Small intestine (tissue), 7 donors: ENCODE results near the gene IRS1. TPM values are rescaled to one million over a fixed set of nuclear protein-coding genes. Genes with fewer than 3 reads are reported as not detected.

Experiments
- DNase-seq, 2 donors: peaks; one replicate each; pipeline versions ENCODE4 v3.0.0 to v3.0.0-alpha.2; 2013
- FAIRE-seq: peaks from 2 replicates; lab custom pipeline; 2012; peaks lifted over from hg19 to GRCh38; lab: Jason Lieb, UNC
- H3K27ac ChIP-seq, 3 donors: one replicate each; pipeline ENCODE4 v1.5.1; 2013; ENCODE audit warnings: low read length in 2 of 3, mild to moderate bottlenecking in 2 of 3, control low read depth in 1 of 3, inconsistent platforms in 1 of 3, low read depth in 1 of 3, moderate library complexity in 1 of 3
- H3K27me3 ChIP-seq, 3 donors: one replicate each; pipeline ENCODE4 v1.6.1; 2013; ENCODE audit warnings: low read length in 3 of 3, inconsistent platforms in 1 of 3; ENCODE audit not compliant: control insufficient read depth in 3 of 3, insufficient read depth in 3 of 3
- H3K36me3 ChIP-seq, 3 donors: one replicate each; pipeline ENCODE4 v1.6.1; 2013; ENCODE audit warnings: low read length in 3 of 3, inconsistent platforms in 1 of 3, low read depth in 1 of 3, mild to moderate bottlenecking in 1 of 3, moderate library complexity in 1 of 3; ENCODE audit not compliant: control insufficient read depth in 3 of 3, insufficient read depth in 2 of 3
- H3K4me1 ChIP-seq, 3 donors: one replicate each; pipeline ENCODE4 v1.6.1; 2013; ENCODE audit warnings: low read length in 2 of 3, inconsistent platforms in 1 of 3, low read depth in 1 of 3, mild to moderate bottlenecking in 1 of 3, moderate library complexity in 1 of 3; ENCODE audit not compliant: control insufficient read depth in 3 of 3, insufficient read depth in 2 of 3
- H3K4me3 ChIP-seq, 3 donors: one replicate each; pipeline ENCODE4 v1.5.1; 2013; ENCODE audit warnings: low read length in 3 of 3, control low read depth in 1 of 3, inconsistent platforms in 1 of 3, low read depth in 1 of 3, mild to moderate bottlenecking in 1 of 3, moderate library complexity in 1 of 3
- H3K9me3 ChIP-seq, 2 donors: one replicate each; pipeline ENCODE4 v1.6.1; 2013; ENCODE audit warnings: low read depth in 1 of 2, low read length in 1 of 2; ENCODE audit not compliant: control insufficient read depth in 2 of 2, insufficient read depth in 1 of 2
- WGBS, 3 donors: extraction: QIAGEN DNeasy Blood & Tissue Kit; methylation state at CpG; one replicate each; pipeline ENCODE4 v1.1.7; 2013; 5-methylcytosine and 5-hydroxymethylcytosine counted together
- polyA plus RNA-seq, 4 donors: library from polyadenylated mRNA; stranded (reverse) in 3 of 4; unstranded in 1 of 4; fragments of 200-250 nt in 3 of 4; fragments of 120-200 nt in 1 of 4; gene quantifications; one replicate each; pipeline versions ENCODE4 v1.2.1 to v1.2.3, GENCODE V29; 2013
- donor health status: healthy with polysubstance abuse.
- donor health status: control.
- donor health status: control.
- donor health status: Bipolar disorder and iron deficiency.
- donor health status: healthy.

IRS1 gene
- polyA plus RNA-seq, 4 donors = 1.6 to 23.1 (median 5.2) TPM

GRCh38 chr2:226803410-226803809 is 3.8 kb upstream of the IRS1 start:
- Histone ChIP-seq H3K4me3 (no peak overlapping the region), H3K27ac (no peak overlapping the region), H3K27me3 (no peaks in the 10 kb centered on the region), H3K9me3 (no peaks in the 10 kb centered on the region), H3K4me1 (peaks cover 0 to 12% (median 0%) of the 10 kb centered on the region in 3 donors), H3K36me3 (peaks cover 0 to under 1% (median 0%) of the 10 kb centered on the region in 3 donors)
- no peak for FAIRE-seq
- no peak for DNase-seq
- WGBS, 3 donors = 66 to 80% (median 74%) methylated on average over 1 of the region's 1 CpG

DNA sequence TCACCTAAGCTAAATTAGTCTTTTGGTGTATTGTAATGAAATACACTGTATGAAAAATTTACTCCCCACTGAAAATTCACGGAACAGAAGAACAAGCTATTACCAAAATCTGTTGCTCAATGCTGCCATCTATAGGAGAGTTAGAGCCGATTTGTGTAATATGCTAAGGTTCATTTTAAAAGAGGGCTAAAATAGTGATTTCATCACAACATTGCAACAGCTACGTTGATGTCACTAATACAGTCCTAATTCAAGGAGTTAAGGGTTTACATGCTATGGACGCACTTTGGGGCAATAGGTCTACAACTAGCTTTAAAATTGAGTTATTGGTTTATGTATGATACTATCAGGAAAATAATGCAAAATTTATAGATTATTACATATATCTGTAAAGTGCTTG is 3.0 kb upstream of the IRS1 start:
- H3K9me3 ChIP-seq = peaks cover 0 to 1% of the 10 kb centered on the region in 2 donors
- H3K27me3 ChIP-seq = no peaks in the 10 kb centered on the region
- H3K4me1 ChIP-seq = peaks cover 0 to 14% (median 0%) of the 10 kb centered on the region in 3 donors
- peaks cover 0 to 9% (median 0%) of the 10 kb centered on the region in 3 donors for H3K36me3 ChIP-seq
- DNase-seq (peak; percentile 75 to 77), FAIRE-seq (peak; percentile 67)
- H3K4me3 ChIP-seq = no peak overlapping the region
- 0% methylated on average over 4 of the region's 4 CpGs for WGBS, 3 donors
- no peak overlapping the region for H3K27ac ChIP-seq

GRCh38 chr2:226800941-226801784 is 1.5 kb upstream of the IRS1 start:
- H3K36me3 ChIP-seq = peaks cover 0 to 23% (median 0%) of the 10 kb centered on the region in 3 donors
- H3K9me3 ChIP-seq = peaks cover 0 to 6% of the 10 kb centered on the region in 2 donors
- peak; percentile 73 to 94 for DNase-seq
- peak overlapping the region; percentile 19 to 71 (median 65) for H3K4me3 ChIP-seq
- no peaks in the 10 kb centered on the region for H3K27me3 ChIP-seq
- FAIRE-seq = no peak
- H3K27ac ChIP-seq = peak overlapping the region; percentile 45 to 93 (median 87)
- H3K4me1 ChIP-seq = peaks cover 0 to 28% (median 3%) of the 10 kb centered on the region in 3 donors
- 1 to 6% (median 5%) methylated on average over 33 of the region's 33 CpGs for WGBS, 3 donors

DNA sequence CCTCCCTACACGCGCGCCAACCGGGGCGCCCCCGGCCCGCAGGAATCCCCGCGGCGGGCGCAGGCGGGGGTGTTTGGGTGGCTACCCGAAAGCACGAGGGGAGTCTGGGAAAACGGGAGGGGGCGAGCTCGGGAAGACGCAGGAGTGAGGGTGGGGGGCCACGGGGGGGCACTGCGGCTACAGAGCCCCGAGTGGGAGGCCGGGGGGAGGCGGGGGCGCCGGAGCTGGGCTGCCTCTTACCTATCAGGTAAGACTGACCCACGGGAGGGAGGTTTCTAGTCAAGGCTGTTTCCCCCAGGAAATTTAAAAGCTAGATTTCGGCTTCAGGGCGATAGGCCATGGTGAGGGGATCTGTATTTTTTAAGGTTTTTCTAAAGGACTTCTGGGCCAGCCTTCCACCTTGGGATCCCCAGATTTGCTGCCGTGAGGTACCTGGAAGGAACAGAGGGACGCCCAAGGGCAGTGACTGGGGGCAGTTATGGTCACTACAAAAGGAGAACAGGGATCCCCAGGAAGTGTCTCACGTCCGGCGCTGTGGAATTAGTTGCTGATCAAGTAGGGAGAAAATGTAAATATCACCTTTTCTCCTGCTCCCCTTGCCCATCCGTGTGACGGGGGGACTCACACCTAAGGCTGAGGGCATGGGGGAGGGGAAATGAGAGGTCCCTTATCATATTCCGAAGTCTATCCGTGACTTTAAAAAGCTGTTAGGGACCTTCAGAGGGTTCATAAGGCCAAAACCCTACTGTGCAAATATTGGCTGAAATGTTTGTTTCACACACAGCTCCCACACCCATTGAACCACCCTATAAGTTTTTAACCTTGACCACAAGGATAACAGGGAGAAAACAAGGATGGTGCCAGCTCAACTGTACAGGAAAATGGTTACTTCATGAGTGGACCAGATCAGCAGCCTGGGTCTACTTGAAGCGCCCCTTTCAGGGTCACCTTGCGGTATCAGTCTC is 638 bp upstream of the IRS1 start:
- Histone ChIP-seq H3K27ac (peak overlapping the region; percentile 45 to 93 (median 87)), H3K36me3 (peaks cover 0 to 32% (median 0%) of the 10 kb centered on the region in 3 donors), H3K4me3 (peak overlapping the region; percentile 65 to 83 (median 71)), H3K9me3 (peaks cover 0 to 6% of the 10 kb centered on the region in 2 donors), H3K4me1 (peaks cover 0 to 37% (median 3%) of the 10 kb centered on the region in 3 donors), H3K27me3 (no peaks in the 10 kb centered on the region)
- 1 to 4% (median 3%) methylated on average over 30 to 39 of the region's 39 CpGs for WGBS, 3 donors
- FAIRE-seq (no peak), DNase-seq (peak; percentile 47 to 66)

GRCh38 chr2:226798422-226799210 is 1.0 kb downstream of the IRS1 start:
- 1% methylated on average over 67 to 80 of the region's 80 CpGs for WGBS, 3 donors
- DNase-seq = peak; percentile 58 to 80
- Histone ChIP-seq H3K4me1 (peaks cover 0 to 38% (median 3%) of the 10 kb centered on the region in 3 donors), H3K9me3 (peaks cover 0 to 6% of the 10 kb centered on the region in 2 donors), H3K27me3 (no peaks in the 10 kb centered on the region), H3K27ac (peak overlapping the region; percentile 32 to 87 (median 59)), H3K4me3 (peak overlapping the region; percentile 65 to 83 (median 71)), H3K36me3 (peaks cover 0 to 39% (median 0%) of the 10 kb centered on the region in 3 donors)
- no peak for FAIRE-seq

GRCh38 chr2:226797989-226798421 is 1.6 kb downstream of the IRS1 start:
- no peak for DNase-seq
- no peaks in the 10 kb centered on the region for H3K27me3 ChIP-seq
- peaks cover 0 to 39% (median 0%) of the 10 kb centered on the region in 3 donors for H3K36me3 ChIP-seq
- H3K27ac ChIP-seq = peak overlapping the region; percentile 13 to 87 (median 59)
- FAIRE-seq = no peak
- H3K4me1 ChIP-seq = peaks cover 0 to 38% (median 3%) of the 10 kb centered on the region in 3 donors
- WGBS, 3 donors = 52 to 64% (median 62%) methylated on average over 23 of the region's 23 CpGs
- H3K4me3 ChIP-seq = peak overlapping the region; percentile 65 to 83 (median 71)
- peaks cover 0 to 6% of the 10 kb centered on the region in 2 donors for H3K9me3 ChIP-seq

- H3K27ac ChIP-seq = peak overlapping the region in 2 of 3 donors; percentile 59 to 87
- peaks cover 0 to 6% of the 10 kb centered on the region in 2 donors for H3K9me3 ChIP-seq
Measured at GRCh38 chr2:226797289-226797988, 2.2 kb downstream of the IRS1 start.

More at GRCh38 chr2:226797289-226797988, 2.2 kb downstream of the IRS1 start:
- Histone ChIP-seq H3K4me3 (peak overlapping the region in 2 of 3 donors; percentile 65 to 71), H3K36me3 (peaks cover 0 to 39% (median 0%) of the 10 kb centered on the region in 3 donors), H3K27me3 (no peaks in the 10 kb centered on the region), H3K4me1 (peaks cover 0 to 38% (median 3%) of the 10 kb centered on the region in 3 donors)
- DNase-seq (no peak), FAIRE-seq (no peak)
- WGBS, 3 donors = 82 to 96% (median 90%) methylated on average over 42 to 50 of the region's 50 CpGs
